ENCODE results near the gene SYT1.
"Not testable (repeated sequence)": the region's sequence is repeated elsewhere in the genome, so short reads cannot be mapped to it uniquely, and the experiment has no call there.

Gene SYT1

DNA sequence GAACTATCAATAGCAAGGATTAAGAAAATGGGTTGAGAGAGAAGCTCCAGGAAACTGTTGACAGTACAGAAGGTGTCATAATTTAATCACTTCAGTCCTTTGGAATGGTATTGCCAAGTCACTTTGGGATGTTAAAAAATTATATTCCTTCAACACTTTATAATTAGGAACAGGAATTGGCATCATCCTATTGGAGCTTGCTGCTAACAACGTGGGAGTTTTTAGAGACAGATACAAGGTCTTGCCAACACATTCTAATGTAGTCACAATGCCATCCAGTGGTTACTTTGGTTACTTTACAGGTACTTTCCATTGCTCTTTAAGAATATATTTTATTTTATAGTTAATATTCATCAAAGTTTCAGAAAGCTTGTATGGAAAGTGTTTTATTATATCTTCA is 310.1 kb downstream of the SYT1 start:
- no peak overlapping the region for H3K4me3 ChIP-seq (ENCODE audit: low read depth, low read length)
- DNase-seq (ENCODE audit: low read depth): peak; percentile 33

DNA sequence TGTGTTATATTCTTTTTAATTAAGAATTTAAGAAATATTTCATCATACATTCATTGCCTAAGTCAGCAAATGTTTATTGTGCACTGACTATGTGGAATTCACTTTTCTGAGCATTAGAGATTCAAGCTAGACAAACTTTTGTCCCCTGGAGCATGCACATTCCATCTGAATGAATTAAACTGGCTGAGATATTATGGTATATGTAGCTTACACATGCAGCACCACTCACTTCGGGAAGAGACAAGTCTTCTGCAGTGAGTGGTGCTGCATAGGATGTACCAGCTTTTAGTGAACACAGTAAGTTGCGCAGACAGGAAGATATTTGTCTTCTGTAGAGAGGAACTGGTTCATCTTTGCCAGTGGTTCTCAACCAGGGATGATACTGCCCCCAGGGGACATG is 318.4 kb downstream of the SYT1 start:
- no peak for DNase-seq (ENCODE audit: low read depth)
- H3K4me3 ChIP-seq (ENCODE audit: low read depth, low read length): no peak overlapping the region

DNA sequence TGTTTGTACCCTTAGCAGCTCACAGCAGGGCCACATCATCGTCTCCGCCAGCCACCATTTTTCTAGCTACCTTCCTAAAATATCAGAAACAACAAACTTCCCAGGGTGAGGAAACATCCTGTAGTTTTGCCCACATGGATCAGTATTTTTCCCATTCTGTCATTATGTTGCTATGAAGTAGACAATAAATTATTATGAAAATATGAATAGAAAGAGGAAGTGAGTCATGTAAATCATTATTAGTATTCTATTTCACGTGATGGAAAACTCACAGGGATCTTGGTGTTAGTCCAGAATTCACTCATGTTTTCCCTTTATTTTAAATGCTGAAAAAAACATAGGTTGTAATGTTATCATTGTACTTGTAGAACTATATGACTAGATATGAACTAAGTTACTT is 319.4 kb downstream of the SYT1 start:
- DNase-seq (ENCODE audit: low read depth): no peak
- no peak overlapping the region for H3K4me3 ChIP-seq (ENCODE audit: low read depth, low read length)

DNA sequence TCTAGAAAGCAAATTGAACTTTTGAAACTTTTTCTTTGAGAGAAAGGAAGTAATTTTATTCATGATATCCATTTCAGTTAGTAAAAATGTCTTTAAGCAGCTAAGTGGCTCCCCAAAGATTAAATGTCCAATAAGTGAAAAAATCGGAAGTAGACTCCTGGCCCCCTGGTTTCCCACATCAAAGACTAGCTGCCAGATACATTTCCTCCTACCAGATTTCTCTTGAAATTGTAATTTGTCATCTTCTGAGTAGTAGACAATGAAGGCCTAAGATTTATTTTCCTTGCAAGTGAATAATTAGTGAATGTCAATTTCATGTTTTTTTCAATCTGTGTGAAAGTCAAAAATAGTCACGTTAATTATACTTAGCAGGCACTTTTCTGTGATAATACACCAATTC is 321.9 kb downstream of the SYT1 start:
- no peak overlapping the region for H3K4me3 ChIP-seq (ENCODE audit: low read depth, low read length)
- DNase-seq (ENCODE audit: low read depth): no peak

DNA sequence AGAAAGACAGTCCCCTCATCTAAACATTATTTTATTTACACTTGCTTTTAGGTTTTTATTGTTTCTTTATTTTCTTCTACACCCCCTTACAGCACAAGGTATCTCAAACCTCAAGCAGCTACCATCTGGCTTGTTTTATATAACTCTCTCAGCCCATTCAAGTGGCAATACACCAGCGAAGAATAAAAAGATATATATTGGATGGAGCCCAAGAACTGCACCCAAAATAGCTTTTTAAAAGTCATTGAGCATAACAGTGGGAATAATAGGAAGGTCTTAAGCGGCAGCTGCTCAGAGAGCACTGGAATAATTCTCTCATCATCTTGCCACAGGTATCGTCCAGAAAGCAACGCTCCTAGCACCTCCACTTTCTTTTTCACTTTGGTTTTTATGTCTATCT is 322.5 kb downstream of the SYT1 start:
- no peak for DNase-seq (ENCODE audit: low read depth)
- no peak overlapping the region for H3K4me3 ChIP-seq (ENCODE audit: low read depth, low read length)

DNA sequence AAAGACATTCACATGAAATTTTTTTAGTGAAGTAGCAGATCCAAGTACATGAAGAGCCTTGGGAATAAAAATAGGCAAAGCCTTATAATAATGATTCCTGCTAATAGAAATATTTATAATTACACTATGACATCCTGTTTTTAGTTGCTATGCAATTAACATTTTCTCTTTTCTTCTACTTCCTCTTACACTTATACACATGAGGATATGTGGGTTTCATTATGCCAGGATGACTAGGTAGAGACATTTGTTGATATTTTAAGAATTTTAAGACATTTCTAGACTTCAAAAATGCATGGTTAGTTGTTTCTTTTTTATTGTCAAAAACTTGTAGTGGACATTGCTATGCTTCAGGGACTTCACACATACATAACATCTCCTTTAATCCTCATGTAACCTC is 326.8 kb downstream of the SYT1 start:
- no peak overlapping the region for H3K4me3 ChIP-seq (ENCODE audit: low read depth, low read length)
- DNase-seq (ENCODE audit: low read depth): no peak

DNA sequence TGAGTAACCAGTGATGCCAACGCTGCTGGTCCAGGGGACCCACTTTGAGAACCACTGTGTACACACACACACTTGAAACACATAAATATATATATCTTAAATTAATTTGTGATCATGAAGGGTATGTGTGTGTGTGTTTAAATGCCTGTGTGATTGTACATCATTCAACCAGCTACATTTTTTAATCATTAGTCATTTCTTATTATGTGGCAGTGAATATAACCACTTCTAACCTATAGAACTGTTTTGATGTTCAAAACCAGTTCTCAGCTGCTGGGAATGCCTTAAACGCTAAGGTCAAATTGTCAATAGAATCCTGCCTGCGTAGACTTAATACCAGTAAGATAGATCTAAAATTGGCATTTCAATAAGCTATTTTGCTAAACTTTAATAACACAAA is 330.0 kb downstream of the SYT1 start:
- no peak for DNase-seq (ENCODE audit: low read depth)
- no peak overlapping the region for H3K4me3 ChIP-seq (ENCODE audit: low read depth, low read length)

DNA sequence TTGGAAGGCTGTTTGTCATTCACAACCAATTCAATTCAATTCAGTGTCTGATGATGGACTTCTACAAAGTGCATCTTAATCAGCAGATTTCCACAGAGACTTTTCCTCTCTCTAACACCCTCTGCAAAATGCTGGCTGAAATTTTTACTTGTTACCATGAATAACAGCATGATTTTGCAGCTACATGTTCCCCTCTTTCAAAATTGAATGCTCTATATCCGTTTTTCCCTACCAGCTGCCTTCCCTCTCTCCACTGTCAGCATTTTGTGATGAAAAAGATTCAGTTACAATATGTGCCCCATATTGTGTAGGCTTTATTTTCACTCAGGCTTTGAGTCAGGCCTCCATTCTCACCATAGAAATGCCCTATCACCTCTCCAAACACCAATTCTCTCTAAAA is 334.6 kb downstream of the SYT1 start:
- no peak for DNase-seq (ENCODE audit: low read depth)
- H3K4me3 ChIP-seq (ENCODE audit: low read depth, low read length): no peak overlapping the region

DNA sequence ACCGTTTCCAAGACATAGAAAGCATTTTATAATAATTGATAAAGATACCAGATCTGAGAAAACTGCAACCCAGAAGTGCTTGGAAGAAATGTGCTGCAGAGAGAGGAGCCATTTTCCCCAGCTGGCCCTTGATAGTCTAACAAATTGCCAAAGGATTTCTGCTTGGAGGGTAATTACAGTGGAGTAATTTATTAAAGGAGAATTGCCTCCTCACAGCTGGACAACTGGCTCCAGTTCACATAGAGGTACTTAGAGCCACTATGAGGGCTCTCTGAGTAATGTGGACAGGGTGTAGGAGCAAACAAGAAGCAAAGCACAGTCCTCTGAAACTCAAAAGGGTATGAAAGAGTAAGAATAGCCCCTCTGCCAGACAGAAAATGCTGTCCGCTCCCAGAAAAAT is 335.6 kb downstream of the SYT1 start:
- no peak for DNase-seq (ENCODE audit: low read depth)
- H3K4me3 ChIP-seq (ENCODE audit: low read depth, low read length): no peak overlapping the region

DNA sequence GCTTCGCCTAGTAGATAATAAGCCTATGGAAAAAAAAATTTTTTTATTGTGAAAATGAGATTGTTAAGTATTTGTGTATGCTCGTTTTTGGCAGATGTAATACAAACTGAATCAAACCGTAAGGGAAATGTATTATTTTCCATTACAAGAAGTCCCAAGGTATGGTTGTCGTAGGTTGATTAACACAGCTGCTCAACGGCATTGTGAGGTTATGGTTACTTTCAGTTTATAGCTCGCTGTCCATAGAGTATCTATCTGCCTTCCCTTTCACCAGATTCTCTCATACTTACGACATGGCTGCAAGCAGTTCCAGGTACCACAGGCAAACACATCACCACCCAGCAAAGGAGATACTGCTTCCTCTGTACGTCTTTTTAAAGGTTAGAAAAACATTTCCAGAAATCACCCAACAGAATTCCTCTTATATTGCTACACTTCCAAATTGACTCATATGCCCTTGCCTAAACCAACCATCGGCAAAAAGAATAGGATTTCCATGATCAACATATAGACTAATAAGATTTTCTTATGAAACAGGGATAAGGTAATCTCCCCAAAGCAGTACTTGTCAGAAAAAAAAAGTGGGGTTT is 338.6 kb downstream of the SYT1 start:
- no peak for DNase-seq (ENCODE audit: low read depth)
- H3K4me3 ChIP-seq (ENCODE audit: low read depth, low read length): no peak overlapping the region

DNA sequence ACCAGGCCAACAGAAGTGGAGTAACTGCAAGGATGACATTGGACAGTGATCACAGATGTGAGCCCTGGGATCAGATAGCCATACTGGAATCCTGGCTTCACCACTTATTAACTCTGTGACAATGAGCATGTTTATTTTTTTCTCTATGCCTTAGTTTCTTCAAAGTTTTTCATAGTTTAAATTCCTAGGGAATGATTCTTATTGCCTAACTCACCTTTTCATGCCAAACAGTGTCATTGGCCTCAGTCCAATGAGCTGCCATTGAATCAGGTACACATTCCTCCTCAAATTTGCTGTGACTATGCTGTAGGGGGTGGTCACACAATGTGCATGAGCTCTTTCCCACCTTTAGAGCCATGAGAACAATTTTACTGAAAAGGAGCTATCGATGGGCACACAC is 342.3 kb downstream of the SYT1 start:
- DNase-seq (ENCODE audit: low read depth): no peak
- no peak overlapping the region for H3K4me3 ChIP-seq (ENCODE audit: low read depth, low read length)

DNA sequence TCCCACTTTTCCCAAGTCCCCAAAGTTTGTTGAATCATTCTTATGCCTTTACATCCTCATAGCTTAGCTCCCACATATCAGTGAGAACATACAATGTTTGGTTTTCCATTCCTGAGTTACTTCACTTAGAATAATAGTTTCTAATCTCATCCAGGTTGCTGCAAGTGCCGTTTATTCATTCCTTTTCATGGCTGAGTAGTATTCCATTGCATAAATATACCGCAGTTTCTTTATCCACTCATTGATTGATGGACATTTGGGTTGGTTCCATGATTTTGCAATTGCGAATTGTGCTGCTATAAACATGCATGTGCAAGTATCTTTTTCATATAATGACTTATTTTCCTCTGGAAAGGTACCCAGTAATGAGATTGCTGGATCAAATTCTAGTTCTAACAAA is 345.8 kb downstream of the SYT1 start:
- DNase-seq (ENCODE audit: low read depth); H3K4me3 ChIP-seq (ENCODE audit: low read depth, low read length): not testable (repeated sequence)

DNA sequence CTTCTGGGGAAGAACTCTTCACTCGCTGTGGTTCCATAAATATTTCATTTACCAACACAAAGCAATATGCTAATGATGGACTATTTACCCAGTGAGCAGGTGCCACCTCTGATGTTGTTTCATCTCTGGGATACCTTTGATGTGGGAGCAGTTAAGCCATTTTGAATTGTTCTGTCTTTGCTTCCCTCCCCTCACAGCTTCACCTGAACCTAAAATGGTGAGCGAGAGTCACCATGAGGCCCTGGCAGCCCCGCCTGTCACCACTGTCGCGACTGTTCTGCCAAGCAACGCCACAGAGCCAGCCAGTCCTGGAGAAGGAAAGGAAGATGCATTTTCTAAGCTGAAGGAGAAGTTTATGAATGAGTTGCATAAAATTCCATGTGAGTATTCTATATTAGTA is 352.7 kb downstream of the SYT1 start:
- H3K4me3 ChIP-seq (ENCODE audit: low read depth, low read length): no peak overlapping the region
- DNase-seq (ENCODE audit: low read depth): no peak

DNA sequence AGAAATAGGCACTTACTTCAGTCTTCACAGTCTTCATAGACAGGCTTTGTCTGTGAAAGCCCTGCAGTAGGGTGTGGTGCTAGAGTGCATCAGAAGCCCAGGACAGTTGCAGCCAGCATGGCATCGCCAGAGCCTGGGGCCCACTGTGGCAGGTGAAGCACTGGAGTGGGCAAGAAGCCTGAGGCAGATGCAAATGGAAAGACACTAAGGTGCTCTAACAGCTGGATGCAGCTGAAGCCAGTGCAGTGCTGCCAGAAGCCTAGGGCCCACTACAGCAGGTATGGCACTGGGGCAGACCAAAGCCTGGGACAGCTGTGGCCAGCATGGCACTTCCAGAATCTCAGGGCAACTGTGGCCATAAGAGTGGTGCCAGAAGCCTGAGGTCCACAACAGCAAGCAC is 358.6 kb downstream of the SYT1 start:
- H3K4me3 ChIP-seq (ENCODE audit: low read depth, low read length): no peak overlapping the region
- no peak for DNase-seq (ENCODE audit: low read depth)

DNA sequence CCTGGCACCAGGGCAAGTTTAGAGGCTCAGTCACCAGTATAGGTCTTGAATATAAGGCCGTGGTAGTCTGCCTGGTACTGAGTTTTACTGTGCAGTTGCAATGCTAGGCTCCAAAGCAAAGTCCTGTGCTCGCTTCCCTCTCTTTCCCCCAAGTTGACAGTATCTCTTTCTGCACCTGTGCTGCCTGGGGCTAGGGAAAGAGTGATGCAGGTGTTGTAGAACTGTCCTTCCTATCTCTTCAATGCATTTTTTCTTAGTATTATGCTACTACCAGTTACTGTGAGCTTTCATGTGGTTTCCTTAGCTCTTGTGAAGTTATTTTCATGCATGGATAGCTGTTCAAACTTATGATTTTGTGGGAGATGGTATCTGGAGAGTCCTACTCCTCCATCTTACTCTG is 359.2 kb downstream of the SYT1 start:
- no peak overlapping the region for H3K4me3 ChIP-seq (ENCODE audit: low read depth, low read length)

DNA sequence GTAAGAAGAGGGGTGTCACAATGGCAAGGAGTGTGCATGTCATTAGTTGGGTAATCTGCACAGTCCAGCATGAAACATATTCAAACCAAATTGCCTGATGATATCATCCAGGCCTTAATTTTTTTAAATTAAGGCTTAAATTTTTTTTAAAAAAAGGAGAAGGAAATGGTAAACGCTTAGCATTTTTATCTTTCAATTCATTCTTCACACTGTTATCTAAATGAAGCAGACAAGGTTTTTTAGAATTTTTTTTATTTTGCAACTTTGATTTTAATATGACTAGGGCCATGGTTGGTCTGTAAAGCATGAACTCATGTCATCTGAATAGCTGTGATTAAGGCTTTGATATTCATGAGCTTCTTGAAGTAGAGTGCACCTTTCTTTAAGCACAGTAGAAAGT is 362.5 kb downstream of the SYT1 start:
- no peak for DNase-seq (ENCODE audit: low read depth)
- H3K4me3 ChIP-seq (ENCODE audit: low read depth, low read length): no peak overlapping the region

More for the DNA sequence above, 359.2 kb downstream of the SYT1 start:
- DNase-seq (ENCODE audit: low read depth): no peak

DNA sequence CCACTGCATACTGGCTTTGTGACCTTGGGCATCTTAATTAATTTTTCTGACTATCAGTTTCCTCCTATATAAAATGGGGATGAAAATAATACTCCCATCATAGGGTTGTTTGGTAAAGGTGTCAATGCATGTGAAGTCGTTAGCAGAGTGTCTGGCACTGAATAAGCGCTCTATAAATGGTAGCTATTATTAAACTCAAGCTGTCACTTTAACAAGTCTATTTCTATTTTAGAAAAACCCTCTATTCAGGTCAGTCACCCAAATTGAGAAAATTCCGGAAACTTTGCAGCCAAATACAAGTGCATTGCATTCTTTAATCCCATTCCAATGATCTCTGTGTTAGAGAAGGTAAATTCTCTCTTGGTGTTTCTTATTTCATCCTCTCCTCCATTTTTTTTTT is 363.1 kb downstream of the SYT1 start:
- no peak for DNase-seq (ENCODE audit: low read depth)
- H3K4me3 ChIP-seq (ENCODE audit: low read depth, low read length): no peak overlapping the region

DNA sequence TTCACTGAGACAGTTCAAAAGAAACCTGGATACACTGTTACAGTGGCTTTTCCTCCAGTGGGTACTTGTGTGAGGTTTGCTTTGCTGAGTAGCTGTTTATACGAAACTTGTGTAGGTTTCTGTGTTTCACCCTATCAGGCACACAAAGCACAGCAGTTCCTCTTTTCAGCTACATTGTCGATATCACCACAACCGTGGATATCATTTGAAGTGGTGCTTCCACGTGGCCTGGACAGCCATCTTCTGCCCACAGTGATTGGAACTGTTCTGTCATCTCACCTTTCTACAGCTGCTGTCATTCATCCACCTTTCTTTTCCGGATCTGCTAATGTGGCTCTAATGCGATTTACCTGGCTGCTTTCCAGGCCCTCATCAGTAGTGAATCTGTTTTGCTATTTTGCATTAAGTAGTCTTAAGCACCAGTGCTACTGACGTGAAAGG is 368.8 kb downstream of the SYT1 start:
- no peak for DNase-seq (ENCODE audit: low read depth)
- no peak overlapping the region for H3K4me3 ChIP-seq (ENCODE audit: low read depth, low read length)

DNA sequence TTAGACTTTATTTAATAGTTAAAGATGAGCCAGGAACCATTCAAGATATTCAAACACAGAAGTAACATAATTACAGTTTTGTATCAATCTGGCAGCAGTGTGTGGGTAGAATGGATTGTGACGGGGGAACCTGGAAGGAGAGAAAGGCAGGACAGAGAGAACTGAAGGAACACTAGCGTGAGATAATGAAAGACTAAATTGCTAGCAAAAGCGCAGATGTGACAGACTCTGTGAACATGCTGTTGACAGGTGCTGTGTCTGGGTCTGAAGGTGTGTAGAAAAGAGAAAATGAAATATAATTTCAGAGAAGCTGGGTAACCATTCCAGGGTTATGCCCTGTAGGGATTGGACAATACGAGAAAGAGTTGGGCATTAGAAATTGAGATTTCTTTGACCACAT is 372.3 kb downstream of the SYT1 start:
- no peak overlapping the region for H3K4me3 ChIP-seq (ENCODE audit: low read depth, low read length)
- DNase-seq (ENCODE audit: low read depth): no peak

DNA sequence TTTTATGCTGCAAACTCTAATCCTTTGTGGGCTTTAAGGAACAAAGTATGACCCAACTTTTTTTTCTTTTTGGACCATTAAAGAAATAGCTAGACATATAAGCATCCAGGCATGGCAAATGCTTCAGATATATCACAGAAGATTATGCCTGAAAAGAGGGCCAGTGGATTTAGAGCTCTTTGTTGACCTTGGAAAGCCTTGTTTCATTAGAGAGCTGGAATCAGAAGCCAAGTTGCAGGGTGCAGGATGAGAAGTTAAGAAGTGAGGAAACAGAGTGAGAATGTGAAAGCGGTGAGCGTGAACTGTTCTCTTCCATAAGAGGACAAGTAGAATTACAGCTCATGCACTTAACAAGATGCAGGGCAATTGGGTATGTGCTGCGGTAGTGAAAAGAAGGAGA is 373.7 kb downstream of the SYT1 start:
- H3K4me3 ChIP-seq (ENCODE audit: low read depth, low read length): no peak overlapping the region
- no peak for DNase-seq (ENCODE audit: low read depth)

DNA sequence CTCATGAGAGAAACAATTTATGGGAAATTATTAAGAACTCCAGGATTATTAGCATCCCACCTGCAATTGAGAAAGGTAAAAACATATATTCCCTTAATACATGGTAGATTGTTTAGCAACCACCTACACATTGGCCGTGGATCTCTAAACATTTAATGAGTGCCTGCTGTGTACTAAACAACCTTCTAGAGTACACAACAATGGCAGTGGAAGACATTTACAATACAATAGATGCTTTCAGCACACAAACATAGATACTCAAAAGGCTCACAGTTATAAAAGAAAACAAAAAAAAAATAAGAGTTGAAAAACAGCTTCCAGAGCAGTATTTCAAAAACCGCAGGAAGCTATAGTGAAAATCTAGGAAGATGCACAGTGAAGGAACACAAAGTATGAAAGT is 382.9 kb downstream of the SYT1 start:
- H3K4me3 ChIP-seq (ENCODE audit: low read depth, low read length): no peak overlapping the region
- DNase-seq (ENCODE audit: low read depth): no peak

DNA sequence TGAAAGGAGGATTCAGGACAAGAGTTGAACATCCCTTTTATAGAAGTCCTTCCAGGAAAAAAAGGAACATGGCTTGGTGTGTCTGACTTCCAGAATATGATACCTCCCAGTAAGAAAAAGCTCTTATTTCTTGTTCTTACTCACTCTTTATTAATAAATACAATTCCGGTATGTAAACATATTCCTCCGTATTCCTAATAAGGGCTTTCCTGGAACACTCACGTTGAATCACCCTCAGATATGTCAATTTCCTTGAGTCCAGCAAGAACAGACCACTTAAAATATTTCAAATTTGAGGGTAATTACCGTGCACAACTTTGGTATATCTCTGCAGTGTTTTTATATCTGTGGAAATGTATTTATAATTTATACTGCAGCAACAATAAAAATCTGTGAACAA is 385.6 kb downstream of the SYT1 start:
- no peak overlapping the region for H3K4me3 ChIP-seq (ENCODE audit: low read depth, low read length)

More for the DNA sequence above, 385.6 kb downstream of the SYT1 start:
- no peak for DNase-seq (ENCODE audit: low read depth)

Data from skeletal muscle cell (primary cell).